Forelimb muscle (tissue), 1 donor: ENCODE data around the gene IGSF21. TPM values are rescaled to one million over a fixed set of nuclear protein-coding genes. Genes with fewer than 3 reads are reported as not detected.
A peak's percentile ranks its signal among the peaks of the same experiment; 100 is the strongest.

Experiments used
- DNase-seq: peaks from one replicate; pipeline ENCODE4 v3.0.0-alpha.2; 2013; ENCODE audit warnings: low read depth
- polyA plus RNA-seq: library from polyadenylated mRNA; unstranded; fragments of 120-200 nt; gene quantifications from one replicate; pipeline ENCODE4 v1.2.1, GENCODE V29; 2013; ENCODE audit not compliant: insufficient read length

The IGSF21 gene
- polyA plus RNA-seq, 1 donor = 0.62 TPM

GRCh38 chr1:18094096-18094495 lies 13.5 kb upstream of the IGSF21 start:
- DNase-seq = no peak

- no peak for DNase-seq
Observed at GRCh38 chr1:18097206-18097605, 10.4 kb upstream of the IGSF21 start.

- no peak for DNase-seq
Observed at GRCh38 chr1:18099026-18099425, 8.6 kb upstream of the IGSF21 start.

- no peak for DNase-seq
Observed at GRCh38 chr1:18100060-18100459, 7.5 kb upstream of the IGSF21 start.

GRCh38 chr1:18100491-18101063 lies 7.0 kb upstream of the IGSF21 start:
- DNase-seq = peak; percentile 34

GRCh38 chr1:18101508-18101907 lies 6.1 kb upstream of the IGSF21 start:
- no peak for DNase-seq

- no peak for DNase-seq
Observed at GRCh38 chr1:18103788-18104421, 3.7 kb upstream of the IGSF21 start.

- no peak for DNase-seq
Observed at GRCh38 chr1:18104546-18105100, 3.0 kb upstream of the IGSF21 start.

- no peak for DNase-seq
Observed at GRCh38 chr1:18105196-18105595, 2.4 kb upstream of the IGSF21 start.

GRCh38 chr1:18108299-18109057 lies 880 bp downstream of the IGSF21 start:
- DNase-seq = no peak

- no peak for DNase-seq
Observed at GRCh38 chr1:18109058-18109755, 1.6 kb downstream of the IGSF21 start.

- DNase-seq = no peak
Observed at GRCh38 chr1:18109756-18110597, 2.4 kb downstream of the IGSF21 start.

GRCh38 chr1:18110598-18110939 lies 3.0 kb downstream of the IGSF21 start:
- no peak for DNase-seq

- DNase-seq = no peak
Observed at GRCh38 chr1:18110968-18111367, 3.4 kb downstream of the IGSF21 start.

- DNase-seq = no peak
Observed at GRCh38 chr1:18111605-18112297, 4.2 kb downstream of the IGSF21 start.

- no peak for DNase-seq
Observed at GRCh38 chr1:18112611-18113010, 5.0 kb downstream of the IGSF21 start.

GRCh38 chr1:18114726-18115410 lies 7.3 kb downstream of the IGSF21 start:
- DNase-seq = no peak

GRCh38 chr1:18116777-18117176 lies 9.2 kb downstream of the IGSF21 start:
- DNase-seq = no peak

GRCh38 chr1:18118078-18118477 lies 10.5 kb downstream of the IGSF21 start:
- no peak for DNase-seq

GRCh38 chr1:18118491-18118890 lies 10.9 kb downstream of the IGSF21 start:
- no peak for DNase-seq
